Activated CD4-positive, CD25-positive, alpha-beta regulatory T cell treated with anti-CD3 and anti-CD28 coated beads, Interleukin-2, amount 50 U/mL, for 72 hours (primary cell): ENCODE results near the gene TRIP12.
A peak's percentile ranks its signal among the peaks of the same experiment; 100 is the strongest.
"Not testable (repeated sequence)": the region's sequence is repeated elsewhere in the genome, so short reads cannot be mapped to it uniquely, and the experiment has no call there.

Experiments used
- DNase-seq: peaks from one replicate; pipeline ENCODE4 v3.0.0; 2021

Gene TRIP12

GRCh38 chr2:229757462-229757861 is 164.3 kb downstream of the TRIP12 start:
- not testable (repeated sequence) for DNase-seq

DNA sequence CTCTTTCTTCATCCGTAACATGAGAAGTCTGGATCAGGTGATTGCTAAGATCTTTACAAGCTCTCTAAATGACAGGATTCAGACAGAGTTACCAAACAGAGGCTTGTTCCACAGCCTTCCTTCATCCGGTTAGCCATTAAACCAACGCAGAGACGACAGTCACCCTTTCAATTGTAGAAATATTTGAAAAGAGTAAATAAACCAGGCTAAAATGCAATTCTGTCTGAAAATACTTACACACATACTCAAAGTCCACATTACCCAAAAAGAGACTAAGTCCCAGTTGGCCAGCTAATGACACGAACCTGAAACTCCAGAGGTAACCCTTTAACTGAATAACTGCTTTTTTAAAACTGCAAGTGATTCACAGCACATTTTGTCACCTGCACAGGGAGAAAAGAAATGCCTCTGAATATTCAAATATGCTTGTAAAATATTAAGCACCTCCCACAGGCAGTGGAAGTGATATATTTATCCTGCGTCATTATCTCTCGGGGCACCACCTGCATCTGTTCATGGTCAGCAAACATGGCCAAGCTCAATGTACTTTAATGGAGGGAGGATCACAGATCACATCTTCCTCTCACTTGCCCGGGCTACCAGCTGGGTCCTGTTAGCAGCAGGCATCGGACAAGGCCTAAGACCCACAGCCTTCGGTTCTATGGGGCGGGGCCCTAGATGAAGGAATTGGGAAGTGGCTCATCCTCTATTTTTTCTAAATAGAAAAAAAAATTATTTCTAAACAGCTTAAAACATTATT is 168.7 kb downstream of the TRIP12 start:
- DNase-seq, result no peak

DNA sequence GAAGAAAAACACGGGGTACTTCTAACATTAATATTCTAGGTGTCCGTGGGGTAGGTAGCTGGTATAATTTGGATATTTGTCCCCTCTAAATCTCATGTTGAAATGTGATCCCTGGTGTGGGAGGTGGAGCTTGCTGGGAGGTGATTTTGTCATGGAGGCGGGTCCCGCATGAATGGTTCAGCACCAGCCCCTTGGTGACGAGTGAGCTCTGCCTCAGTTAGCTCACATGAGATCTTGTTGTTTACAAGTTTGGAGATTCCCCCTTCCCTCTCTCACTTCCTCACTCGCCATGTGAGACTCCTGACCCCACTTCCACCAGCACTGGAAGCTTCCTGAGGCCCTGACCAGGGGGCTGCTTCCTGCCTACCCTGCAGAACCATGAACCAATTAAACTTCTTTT is 172.0 kb downstream of the TRIP12 start:
- DNase-seq, result no peak

GRCh38 chr2:229748950-229749349 is 172.9 kb downstream of the TRIP12 start:
- no peak for DNase-seq

- not testable (repeated sequence) for DNase-seq
These were observed 179.1 kb downstream of the TRIP12 start for GRCh38 chr2:229742691-229743090.

DNA sequence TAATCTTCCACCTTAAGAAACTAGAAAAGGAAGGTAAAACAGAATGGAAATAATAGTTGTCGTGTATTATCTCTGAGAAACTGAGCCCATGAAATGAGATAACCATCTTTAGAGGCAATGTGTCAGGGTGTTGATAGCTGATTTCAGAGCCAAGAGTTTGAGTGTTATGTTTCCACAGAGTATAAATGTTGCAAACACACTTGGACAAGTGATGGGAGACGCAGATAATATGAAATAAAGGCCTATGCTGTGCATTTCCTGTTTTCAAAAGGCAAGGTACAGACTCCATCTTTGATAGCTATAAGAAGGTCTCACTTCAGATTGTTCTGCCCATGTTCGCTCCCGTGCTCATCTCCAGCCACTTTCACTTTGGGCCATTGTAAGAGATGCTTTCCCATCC is 181.5 kb downstream of the TRIP12 start:
- DNase-seq, result no peak

DNA sequence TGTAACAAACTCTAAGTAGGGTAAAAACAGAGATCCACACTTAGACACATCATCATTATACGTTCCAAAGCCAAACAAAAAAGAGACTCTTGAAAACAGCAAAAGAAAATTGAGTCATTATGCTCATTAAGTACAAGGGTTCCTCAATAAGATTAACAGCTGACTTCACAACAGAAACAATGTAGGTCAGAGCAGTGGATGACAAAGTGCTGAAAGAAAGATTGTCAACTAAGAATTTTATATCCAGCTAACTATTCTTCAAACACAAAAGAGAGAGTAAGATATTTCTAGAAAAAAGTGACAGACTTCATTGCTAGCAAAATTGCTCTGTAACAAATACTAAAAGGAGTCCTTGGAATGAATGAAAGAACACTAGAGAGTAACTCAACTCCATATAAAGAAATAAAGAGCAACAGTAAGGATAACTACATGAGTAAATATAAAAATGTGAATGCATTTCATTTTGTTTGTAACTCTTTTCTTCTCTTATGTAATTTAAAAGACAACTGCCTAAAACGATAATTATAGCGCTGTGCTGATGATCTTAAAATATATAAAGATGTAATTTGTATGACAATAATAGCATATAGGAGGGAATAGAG is 183.7 kb downstream of the TRIP12 start:
- DNase-seq, result no peak

DNA sequence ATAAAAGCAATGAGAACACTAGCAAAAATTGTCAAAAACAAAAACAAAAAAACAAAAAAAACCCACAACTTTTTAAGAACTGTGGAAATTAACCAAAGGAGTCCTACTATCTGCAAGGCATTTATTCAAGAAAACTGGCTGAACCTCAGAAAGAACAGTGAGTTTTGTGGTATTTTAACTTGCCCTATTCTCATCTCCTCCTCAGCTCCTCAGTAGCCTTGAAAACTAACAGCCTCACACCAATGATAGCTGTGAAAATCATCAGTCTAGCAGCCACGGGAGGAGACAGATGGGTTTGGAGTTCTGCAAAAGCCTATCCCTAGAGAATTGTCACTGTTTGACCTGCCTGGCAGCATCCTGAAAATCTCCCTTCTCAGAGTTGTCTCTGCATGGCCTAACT is 187.4 kb downstream of the TRIP12 start:
- no peak for DNase-seq

GRCh38 chr2:229733611-229734245 is 188.1 kb downstream of the TRIP12 start:
- no peak for DNase-seq

GRCh38 chr2:229732897-229733296 is 188.9 kb downstream of the TRIP12 start:
- no peak for DNase-seq

DNA sequence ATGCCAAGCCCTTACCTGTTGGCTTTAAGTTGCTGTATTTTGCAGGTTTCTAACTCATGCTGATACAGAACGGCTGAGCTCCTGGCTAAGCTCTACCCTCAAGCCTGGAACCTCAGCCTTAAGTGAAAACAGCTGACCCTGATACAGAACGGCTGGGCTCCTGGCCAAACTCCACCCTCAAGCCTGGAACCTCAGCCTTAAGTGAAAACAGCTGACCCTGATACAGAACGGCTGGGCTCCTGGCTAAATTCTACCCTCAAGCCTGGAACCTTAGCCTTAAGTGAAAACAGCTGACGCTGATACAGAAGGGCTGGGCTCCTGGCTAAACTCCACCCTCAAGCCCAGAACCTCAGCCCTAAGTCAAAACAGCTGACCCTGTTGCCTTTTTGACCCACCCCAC is 189.9 kb downstream of the TRIP12 start:
- no peak for DNase-seq

DNA sequence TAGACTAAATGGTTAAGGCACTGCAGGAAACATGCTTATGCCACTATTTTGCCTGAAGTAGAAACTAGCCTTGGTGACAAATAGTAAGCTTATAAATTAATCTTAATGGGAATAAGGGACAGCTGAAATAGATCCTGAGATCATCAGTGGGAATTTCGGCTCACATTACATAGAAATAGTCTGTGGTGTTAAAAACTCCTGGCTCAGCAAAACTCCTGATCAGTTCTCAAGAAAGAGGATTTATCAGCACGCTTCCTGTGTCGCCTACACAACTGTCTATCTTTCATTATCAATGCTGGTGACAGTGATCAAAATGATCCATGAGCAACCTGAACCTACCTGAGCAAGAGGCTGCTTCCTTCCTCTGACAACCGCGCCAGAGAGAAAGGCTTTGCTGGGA is 190.4 kb downstream of the TRIP12 start:
- DNase-seq, result no peak

DNA sequence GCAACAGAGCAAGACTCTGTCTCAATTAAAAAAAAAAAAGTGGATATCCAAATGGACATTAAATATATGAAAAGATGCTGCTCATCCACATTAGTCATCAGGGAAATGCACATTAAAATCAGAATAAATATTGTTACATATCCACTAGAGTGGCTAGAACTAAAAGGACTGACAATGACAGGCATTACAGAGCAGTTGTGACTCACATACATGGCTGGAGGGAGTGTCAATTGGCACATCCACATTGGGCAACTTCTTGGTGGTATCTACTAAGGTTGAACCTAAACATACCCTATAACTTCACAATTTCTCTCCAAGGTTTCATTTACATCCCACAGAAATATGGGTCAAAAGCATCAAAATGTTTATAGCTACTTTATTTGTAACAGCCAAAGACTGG is 193.4 kb downstream of the TRIP12 start:
- no peak for DNase-seq

- DNase-seq, result no peak
These were observed 195.2 kb downstream of the TRIP12 start for GRCh38 chr2:229726643-229727042.

- DNase-seq, result no peak
These were observed 195.9 kb downstream of the TRIP12 start for GRCh38 chr2:229725716-229726574.

DNA sequence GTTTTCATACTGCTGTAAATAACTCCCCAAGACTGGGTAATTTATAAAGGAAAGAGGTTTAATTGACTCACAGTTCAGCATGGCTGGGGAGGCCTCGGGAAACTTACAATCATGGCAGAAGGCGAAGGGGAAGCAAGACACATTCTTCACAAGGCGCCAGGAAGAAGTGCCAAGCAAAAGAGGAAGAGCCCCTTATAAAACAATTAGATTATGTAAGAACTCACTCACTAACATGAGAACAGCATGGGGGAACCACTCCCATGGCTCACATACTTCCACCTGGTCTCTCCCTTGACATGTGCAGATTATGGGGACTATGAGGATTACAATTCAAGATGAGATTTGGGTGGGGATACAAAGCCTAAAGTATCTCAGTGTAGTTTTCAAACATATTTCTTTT is 198.6 kb downstream of the TRIP12 start:
- DNase-seq, result not testable (repeated sequence)

DNA sequence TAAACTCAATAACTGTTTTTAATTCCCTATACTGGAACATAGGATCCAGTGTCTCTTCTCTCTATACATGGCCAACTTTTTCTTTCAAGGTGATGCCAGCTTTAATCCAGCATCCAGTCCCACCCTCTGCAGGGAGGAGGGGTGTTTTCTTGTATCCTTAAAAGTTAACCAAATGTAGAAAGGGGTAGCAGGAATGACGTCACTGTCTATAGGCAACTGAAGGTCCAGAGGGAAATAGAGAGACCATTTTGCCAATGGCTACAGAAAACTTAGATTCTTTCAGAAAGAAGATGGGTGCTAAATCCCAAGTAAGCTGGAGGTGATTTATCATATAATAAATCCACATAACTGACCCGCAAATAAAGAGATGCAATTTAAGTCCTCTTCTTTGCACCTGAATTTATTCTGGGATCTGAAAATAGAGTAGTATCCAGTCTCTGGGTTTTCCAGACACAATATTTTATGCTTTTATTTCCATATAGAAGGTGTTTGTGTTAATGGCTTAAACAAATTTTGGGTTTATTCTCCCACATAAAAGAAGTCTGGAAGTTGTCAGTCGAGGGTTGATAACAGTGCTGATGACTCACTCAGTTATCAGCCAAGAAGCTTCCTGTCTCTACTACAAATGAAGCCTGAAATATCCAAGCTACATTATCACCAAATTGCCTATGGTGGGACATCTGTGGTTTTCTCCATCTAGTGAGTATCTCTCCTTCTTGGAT is 201.7 kb downstream of the TRIP12 start:
- no peak for DNase-seq

- no peak for DNase-seq
These were observed 203.8 kb downstream of the TRIP12 start for GRCh38 chr2:229718057-229718456.

DNA sequence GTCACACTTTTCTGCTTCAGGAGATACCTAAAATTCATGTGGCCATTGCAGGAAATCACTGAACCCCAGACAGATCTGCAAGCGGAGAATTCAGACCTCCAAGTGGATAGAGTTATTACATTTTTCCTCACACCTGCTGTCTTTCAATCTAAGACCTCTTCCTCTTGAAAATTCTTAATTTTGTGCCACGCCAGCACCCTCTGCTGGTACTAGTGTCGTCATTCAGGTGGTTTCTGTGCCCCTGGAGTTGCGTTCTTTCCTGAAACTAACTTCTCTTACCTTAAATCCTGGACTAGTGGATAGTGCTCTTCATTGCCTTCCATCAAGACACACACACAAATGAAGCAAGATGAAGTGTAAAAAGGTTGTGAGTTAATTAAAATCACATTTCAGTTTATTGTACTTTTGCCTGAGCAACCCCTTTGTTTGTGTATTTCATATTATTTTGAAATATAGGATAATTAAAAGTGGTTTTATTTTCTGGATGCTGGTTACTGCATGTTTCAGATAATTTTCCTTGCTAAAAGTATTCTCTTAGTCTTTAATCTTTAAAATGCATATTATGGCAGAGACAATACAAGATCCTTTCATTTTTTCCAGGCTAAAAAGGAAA is 205.8 kb downstream of the TRIP12 start:
- DNase-seq, result no peak

DNA sequence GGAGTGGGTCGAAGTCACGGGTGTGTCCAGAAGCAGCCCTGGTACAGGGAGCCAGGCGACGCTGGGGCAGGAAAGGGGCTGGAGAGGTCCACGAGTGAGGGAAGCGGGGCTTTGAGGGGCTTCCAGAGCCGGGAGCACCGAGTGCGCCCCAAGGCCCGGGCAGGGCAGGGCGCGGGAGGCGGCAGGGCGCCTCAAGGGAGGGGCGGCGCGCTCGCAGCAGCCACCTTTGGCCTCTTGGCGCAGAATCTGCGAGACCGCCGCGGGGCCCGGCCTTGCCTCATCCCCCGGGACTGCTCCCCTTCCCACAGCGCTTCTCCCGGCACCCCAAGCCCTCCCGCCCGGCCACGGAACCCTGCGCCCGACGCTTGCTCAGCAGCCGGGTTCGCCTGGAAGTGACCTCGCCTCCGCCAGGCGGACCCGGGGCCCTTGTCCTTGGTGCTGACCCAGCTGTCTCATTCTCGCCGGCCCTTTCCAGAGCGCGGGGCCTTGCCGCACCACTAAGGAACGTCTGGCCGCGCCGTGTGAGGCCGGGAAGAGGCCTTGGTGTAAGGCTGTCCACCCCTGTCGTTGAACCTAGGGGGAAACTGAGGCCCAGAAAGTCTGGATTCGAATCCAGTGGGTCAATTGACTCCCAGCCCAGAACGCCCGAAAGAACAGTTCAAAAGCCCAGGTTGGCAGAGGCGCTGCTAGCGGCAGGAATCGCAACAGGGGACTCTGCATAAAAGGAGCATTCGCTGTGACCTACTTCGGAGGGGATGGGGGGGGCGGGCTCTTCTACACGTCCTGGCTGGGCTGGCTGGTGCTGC is 206.9 kb downstream of the TRIP12 start:
- peak; percentile 36 for DNase-seq

DNA sequence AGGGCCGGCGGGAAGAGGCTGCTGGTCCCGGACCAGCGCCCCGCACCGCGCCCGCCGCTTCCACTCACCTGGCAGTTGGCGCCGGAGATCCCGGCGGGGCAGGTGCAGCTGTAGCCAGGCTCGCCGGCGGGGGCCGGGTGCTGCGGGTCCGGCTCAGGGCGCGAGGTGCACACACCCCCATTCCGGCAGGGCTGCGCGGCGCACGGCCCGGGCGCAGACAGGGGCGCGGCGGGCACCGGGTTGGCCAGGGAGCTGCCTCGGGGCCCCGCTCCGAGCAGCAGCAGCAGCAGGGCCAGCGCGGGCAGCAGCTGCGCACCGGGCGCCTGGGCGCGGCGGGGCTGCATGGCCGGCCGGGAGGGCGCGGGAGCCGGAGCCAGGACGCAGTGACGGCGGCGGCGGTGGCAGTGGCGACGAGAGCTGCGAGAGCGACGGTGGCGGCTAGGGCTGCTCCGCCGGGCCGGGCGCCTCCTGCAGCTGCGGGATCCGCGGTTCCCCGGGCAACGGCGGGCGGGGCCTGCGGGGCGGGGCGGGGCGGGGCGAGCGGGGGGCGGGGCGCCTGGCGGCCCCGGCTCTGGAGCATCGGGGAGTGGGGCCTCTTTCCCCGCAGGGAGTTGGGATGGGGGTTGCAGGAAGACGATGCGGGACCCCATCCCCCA is 207.6 kb downstream of the TRIP12 start, which contains the start of gene DNER:
TSS of gene DNER (minus strand) at position 476 of the 656 bp plus-strand sequence. CDS start at position 344, 132 bp downstream.
- peak; percentile 51 for DNase-seq
